ENCODE measurements around the gene VSTM2L.

Gene VSTM2L

DNA sequence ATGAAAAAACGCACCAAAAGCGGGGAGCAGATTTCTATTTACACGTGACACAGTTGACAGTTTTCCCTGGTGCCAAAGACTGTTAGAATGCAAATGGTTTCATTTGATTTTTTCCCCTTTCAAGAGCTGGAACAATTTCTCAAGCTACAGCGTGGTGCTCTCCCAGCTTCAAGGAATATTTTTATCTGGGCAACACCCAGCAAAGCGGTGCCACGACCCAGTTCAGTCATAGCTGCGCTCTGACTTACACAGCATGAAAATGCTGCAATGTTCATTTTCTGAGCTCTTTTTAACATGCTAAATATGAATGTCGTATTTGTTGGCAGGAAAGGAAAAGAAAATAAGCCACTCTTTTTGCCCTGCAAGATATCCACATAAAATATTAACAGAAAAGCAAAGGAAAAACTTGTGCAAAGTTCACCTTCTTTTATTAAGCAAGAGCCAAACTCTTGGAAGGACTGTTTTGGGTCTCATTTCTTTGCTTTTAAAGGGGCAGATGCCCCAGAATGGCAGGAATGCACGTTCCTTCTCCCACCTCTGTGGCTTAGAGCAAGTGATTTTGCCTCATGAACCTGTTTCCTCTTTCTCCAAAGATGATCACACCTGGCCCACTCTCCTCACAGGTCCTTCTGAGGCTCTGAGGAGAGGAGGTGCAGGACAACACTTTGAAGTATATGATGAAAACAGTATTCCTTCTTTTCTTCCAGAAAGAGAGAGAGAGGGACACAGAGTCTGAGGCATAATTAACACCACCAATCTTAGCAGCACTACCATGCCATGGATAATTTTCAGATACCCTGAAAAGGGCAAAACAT, 83.3 kb downstream of the VSTM2L start:
- H3K4me3 ChIP-seq (ENCODE audit: control insufficient read depth, low read depth, low read length): no peak overlapping the region
- TF ChIP-seq, protein P1, sequence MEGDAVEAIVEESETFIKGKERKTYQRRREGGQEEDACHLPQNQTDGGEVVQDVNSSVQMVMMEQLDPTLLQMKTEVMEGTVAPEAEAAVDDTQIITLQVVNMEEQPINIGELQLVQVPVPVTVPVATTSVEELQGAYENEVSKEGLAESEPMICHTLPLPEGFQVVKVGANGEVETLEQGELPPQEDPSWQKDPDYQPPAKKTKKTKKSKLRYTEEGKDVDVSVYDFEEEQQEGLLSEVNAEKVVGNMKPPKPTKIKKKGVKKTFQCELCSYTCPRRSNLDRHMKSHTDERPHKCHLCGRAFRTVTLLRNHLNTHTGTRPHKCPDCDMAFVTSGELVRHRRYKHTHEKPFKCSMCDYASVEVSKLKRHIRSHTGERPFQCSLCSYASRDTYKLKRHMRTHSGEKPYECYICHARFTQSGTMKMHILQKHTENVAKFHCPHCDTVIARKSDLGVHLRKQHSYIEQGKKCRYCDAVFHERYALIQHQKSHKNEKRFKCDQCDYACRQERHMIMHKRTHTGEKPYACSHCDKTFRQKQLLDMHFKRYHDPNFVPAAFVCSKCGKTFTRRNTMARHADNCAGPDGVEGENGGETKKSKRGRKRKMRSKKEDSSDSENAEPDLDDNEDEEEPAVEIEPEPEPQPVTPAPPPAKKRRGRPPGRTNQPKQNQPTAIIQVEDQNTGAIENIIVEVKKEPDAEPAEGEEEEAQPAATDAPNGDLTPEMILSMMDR (conservative IDR thresholded peaks at IDR 0.05; ENCODE audit: control insufficient read depth, insufficient read depth, low read depth, low read length): no peak
- DNase-seq (ENCODE audit: low read depth): no peak

GRCh38 chr20:37986873-37987601, 84.1 kb downstream of the VSTM2L start:
- TF ChIP-seq, protein P1 (conservative IDR thresholded peaks at IDR 0.05; ENCODE audit: control insufficient read depth, insufficient read depth, low read depth, low read length): no peak
- no peak overlapping the region for H3K4me3 ChIP-seq (ENCODE audit: control insufficient read depth, low read depth, low read length)
- peak; percentile 25 for DNase-seq (ENCODE audit: low read depth)

DNA sequence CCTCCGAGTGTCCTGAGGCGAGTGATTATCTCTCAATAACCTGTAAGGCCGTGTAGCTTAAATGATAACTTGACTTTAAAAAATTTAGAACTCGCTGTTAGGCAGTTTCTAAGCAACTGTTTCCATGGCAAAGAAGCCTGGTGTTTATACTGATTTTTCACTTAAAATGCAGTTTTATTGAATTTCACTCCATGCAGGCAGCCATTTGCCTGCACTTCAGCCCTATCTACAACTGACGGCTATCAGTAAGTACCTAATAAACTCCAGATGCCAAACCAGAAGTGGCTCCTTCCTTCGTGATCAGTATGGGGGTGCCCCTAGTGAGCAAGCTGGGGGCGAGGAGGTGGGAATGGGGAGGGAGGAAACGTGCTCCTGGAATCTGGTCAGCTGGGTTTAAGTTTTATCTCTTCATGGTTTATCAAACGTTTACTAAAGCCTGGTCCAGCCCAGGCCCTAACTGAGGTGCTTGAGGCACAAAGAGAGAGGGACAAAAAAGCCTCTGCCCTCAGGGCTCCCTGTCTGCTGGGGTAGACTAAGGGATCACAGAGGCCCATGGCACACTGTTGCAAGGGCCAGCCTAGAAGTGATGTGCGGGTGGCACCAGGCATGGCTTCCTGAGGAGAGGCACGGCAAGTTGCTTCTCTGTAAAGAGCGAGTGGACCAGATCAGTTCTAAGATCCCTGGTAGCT, 84.8 kb downstream of the VSTM2L start:
- no peak overlapping the region for H3K4me3 ChIP-seq (ENCODE audit: control insufficient read depth, low read depth, low read length)
- TF ChIP-seq, protein P1 (conservative IDR thresholded peaks at IDR 0.05; ENCODE audit: control insufficient read depth, insufficient read depth, low read depth, low read length): no peak
- DNase-seq (ENCODE audit: low read depth): no peak

DNA sequence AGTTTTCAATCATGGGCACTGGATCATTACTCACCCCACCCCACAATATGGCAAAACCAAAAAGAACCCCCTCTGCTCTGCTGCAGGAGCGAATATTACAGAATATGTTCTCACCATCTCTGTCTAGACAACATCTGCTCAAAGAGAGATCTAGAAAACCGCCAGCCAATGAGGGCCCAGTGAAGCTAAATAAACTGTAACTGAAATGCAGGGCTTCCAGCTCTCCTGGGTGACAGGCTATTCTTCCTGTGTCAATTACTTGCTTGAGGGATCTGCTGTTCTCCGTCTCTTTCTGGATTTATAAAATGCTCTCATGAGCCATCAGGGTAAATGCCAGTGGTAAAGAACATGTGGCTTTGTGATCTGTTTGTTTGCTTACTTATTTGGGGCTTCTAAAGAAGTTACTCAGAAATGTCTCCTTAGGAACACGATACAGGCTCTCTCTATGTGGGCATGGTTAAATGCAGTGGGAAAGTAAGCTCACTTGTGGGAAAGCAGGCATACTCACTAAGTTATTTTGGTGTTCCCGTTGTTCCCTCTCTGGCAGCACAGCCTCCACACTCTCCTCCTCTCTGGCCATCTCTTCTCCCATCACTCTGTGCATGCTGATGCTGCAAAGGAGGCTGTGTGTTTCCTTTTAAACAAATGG, 85.5 kb downstream of the VSTM2L start:
- TF ChIP-seq, protein P1 (conservative IDR thresholded peaks at IDR 0.05; ENCODE audit: control insufficient read depth, insufficient read depth, low read depth, low read length): no peak
- no peak overlapping the region for H3K4me3 ChIP-seq (ENCODE audit: control insufficient read depth, low read depth, low read length)
- DNase-seq (ENCODE audit: low read depth): no peak

GRCh38 chr20:37989601-37990295, 86.8 kb downstream of the VSTM2L start:
- TF ChIP-seq, protein P1 (conservative IDR thresholded peaks at IDR 0.05; ENCODE audit: control insufficient read depth, insufficient read depth, low read depth, low read length): no peak
- DNase-seq (ENCODE audit: low read depth): peak; percentile 25
- no peak overlapping the region for H3K4me3 ChIP-seq (ENCODE audit: control insufficient read depth, low read depth, low read length)

Measured in fibroblast of mammary gland (primary cell).